OCI-LY7 (cell line): Measurements from ENCODE around the gene MGRN1. TPM values are rescaled to one million over a fixed set of nuclear protein-coding genes. Genes with fewer than 3 reads are reported as not detected.

Experiments used
- BruUV-seq: library from RNA; stranded (reverse); fragments of 400-500 nt; replicated peaks from 2 replicates; lab custom pipeline; 2021; lab: Mats Ljungman, UMichigan
- CTCF ChIA-PET: fragments of 300-600 bp; sonication (Branson Sonifier 250); formaldehyde crosslinking; loops from one replicate; lab custom pipeline; 2022; ENCODE audit warnings: antibody characterized with exemption; ENCODE audit not compliant: unreplicated experiment; lab: Charles Lee
- POLR2A ChIA-PET: fragments of 300-600 bp; sonication (Branson Sonifier 250); formaldehyde crosslinking; loops from one replicate; lab custom pipeline; 2022; ENCODE audit warnings: antibody characterized with exemption; lab: Charles Lee
- DNase-seq: peaks from one replicate; pipeline ENCODE4 v3.0.0-alpha.2; 2015; ENCODE audit warnings: low spot score
- H2AFZ ChIP-seq: fragments of 200-600 bp; sonication (generic), shearing (Covaris generic); 2 replicates; pipeline ENCODE4 v1.6.1; 2014; ENCODE audit warnings: mild to moderate bottlenecking, antibody characterized with exemption, low read length, moderate library complexity
- H3K27ac ChIP-seq: fragments of 200-600 bp; sonication (generic); 2 replicates; pipeline ENCODE4 v1.5.1; 2014; ENCODE audit warnings: mixed run types, low read depth, mild to moderate bottlenecking, moderate library complexity, low read length, inconsistent platforms; ENCODE audit not compliant: poor library complexity, severe bottlenecking
- H3K36me3 ChIP-seq: fragments of 200-600 bp; sonication (generic); 2 replicates; pipeline ENCODE4 v1.6.1; 2014; ENCODE audit warnings: mild to moderate bottlenecking, antibody characterized with exemption, low read length, moderate library complexity, mixed read lengths; ENCODE audit not compliant: insufficient read depth
- H3K4me1 ChIP-seq: fragments of 200-600 bp; sonication (generic); 2 replicates; pipeline ENCODE4 v1.5.1; 2014; ENCODE audit warnings: mild to moderate bottlenecking, low read length; ENCODE audit not compliant: insufficient read depth, poor library complexity, severe bottlenecking
- H3K4me2 ChIP-seq: fragments of 200-600 bp; sonication (generic); 2 replicates; pipeline ENCODE4 v1.6.1; 2014; ENCODE audit warnings: mild to moderate bottlenecking, low read length
- H3K4me3 ChIP-seq: fragments of 200-600 bp; sonication (generic); 2 replicates; pipeline ENCODE4 v1.5.1; 2014; ENCODE audit warnings: mild to moderate bottlenecking, low read depth, low read length; ENCODE audit not compliant: poor library complexity, severe bottlenecking
- H3K79me2 ChIP-seq: fragments of 200-600 bp; sonication (generic); 2 replicates; pipeline ENCODE4 v1.6.1; 2016; ENCODE audit warnings: low read depth, mild to moderate bottlenecking, low read length, moderate library complexity, mixed read lengths; ENCODE audit not compliant: insufficient read depth
- H3K9me2 ChIP-seq: fragments of 200-600 bp; sonication (generic); 2 replicates; pipeline ENCODE4 v1.6.1; 2016; ENCODE audit warnings: mild to moderate bottlenecking, low read length, mixed read lengths; ENCODE audit not compliant: insufficient read depth
- H3K9me3 ChIP-seq: fragments of 200-600 bp; sonication (generic); 2 replicates; pipeline ENCODE4 v1.6.1; 2014; ENCODE audit warnings: mild to moderate bottlenecking, mixed run types, low read length, mixed read lengths
- H4K20me1 ChIP-seq: fragments of 200-600 bp; sonication (generic); 2 replicates; pipeline ENCODE4 v1.6.1; 2014; ENCODE audit warnings: mild to moderate bottlenecking, antibody characterized with exemption, low read length, moderate library complexity, mixed read lengths; ENCODE audit not compliant: insufficient read depth
- EZH2phosphoT487 ChIP-seq: fragments of 200-600 bp; sonication (generic); IDR thresholded peaks from 2 replicates; pipeline ENCODE4 v1.6.1; 2018; ENCODE audit warnings: low read depth, borderline replicate concordance, mild to moderate bottlenecking, mixed run types, antibody characterized with exemption, low read length, moderate library complexity, mixed read lengths
- intact Hi-C: fragments of 100-400 bp; cut with micrococcal nuclease; formaldehyde crosslinking; loops from one replicate; pipeline ENCODE4 v1.10.0; 2022; ENCODE audit not compliant: unreplicated experiment
- total RNA-seq, 2 experiments: library from RNA; depleted of rRNA in 1 of 2; stranded (reverse); fragments of >200 nt in 1 of 2; shearing (Covaris generic) in 1 of 2; gene quantifications; 2 replicates each; pipeline ENCODE4 v1.2.3, GENCODE V29; 2014 to 2022
- TF ChIP-seq, protein P1 (sequence below): fragments of 200-600 bp; sonication (generic); conservative IDR thresholded peaks from 2 replicates; pipeline ENCODE4 v1.5.1; 2014; ENCODE audit warnings: mild to moderate bottlenecking, antibody characterized with exemption, low read length, moderate library complexity, mixed read lengths

Gene MGRN1
- total RNA-seq, 2 experiments from 2014 or later, result 14.1 to 43.1 TPM

DNA sequence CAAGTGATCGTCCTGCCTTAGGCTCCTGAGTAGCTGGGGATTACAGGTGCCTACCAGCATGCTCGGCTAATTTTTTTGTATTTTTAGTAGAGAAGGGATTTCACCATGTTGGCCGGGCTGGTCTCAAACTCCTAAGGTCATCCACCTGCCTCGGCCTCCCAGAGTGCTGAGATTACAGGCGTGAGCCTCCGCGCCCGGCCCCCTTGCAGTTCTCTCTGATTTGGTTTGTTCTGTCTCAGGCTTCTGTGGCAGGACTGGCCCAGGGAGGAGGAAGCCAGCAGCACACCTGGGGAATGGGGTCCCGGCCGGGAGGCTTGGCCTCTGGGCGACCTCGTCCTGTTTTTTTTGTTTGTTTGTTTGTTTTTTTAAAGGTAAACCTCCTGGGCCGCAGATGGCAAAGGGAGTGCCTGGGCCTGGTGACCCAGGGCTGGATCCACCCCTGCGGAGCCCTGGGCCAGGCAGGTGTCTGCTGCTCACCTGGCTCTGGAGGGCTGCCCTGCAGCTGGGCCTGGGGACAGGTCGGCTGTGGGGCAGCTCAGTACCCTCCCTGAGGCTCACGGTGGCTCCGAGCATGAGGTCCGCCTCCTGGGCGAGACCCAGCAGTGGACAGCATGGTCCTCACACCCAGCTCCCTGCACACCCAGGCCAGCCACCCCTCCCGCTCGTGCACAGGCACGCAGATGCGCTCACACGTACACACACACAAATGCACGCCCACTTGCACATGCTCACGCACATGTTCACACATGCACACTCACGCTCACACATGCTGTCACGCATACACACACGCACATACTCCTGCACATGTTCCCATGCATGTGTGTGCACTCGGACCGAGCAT lies 65.5 kb downstream of the MGRN1 start:
- no peak overlapping the region for H3K4me3 ChIP-seq
- peaks cover 12% of the 10 kb centered on the region for H3K4me1 ChIP-seq
- no peaks in the 10 kb centered on the region for H3K9me2 ChIP-seq
- TF ChIP-seq, protein P1, sequence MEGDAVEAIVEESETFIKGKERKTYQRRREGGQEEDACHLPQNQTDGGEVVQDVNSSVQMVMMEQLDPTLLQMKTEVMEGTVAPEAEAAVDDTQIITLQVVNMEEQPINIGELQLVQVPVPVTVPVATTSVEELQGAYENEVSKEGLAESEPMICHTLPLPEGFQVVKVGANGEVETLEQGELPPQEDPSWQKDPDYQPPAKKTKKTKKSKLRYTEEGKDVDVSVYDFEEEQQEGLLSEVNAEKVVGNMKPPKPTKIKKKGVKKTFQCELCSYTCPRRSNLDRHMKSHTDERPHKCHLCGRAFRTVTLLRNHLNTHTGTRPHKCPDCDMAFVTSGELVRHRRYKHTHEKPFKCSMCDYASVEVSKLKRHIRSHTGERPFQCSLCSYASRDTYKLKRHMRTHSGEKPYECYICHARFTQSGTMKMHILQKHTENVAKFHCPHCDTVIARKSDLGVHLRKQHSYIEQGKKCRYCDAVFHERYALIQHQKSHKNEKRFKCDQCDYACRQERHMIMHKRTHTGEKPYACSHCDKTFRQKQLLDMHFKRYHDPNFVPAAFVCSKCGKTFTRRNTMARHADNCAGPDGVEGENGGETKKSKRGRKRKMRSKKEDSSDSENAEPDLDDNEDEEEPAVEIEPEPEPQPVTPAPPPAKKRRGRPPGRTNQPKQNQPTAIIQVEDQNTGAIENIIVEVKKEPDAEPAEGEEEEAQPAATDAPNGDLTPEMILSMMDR, result no peak
- TF ChIP-seq EZH2phosphoT487, result no peak
- BruUV-seq, result TSS peak; percentile 59
- intact Hi-C loops, result no loop called here
- H3K36me3 ChIP-seq, result peaks cover 1% of the 10 kb centered on the region; the same call in 1 of the 2 replicates
- ChIA-PET POLR2A (interaction anchor here (0.7 kb wide), 1 partner anchor 11 kb away, joined by 4 read pairs; no protein-coding TSS in a partner anchor), CTCF (no interaction called here)
- no peak overlapping the region for H2AFZ ChIP-seq
- H4K20me1 ChIP-seq, result 0 out of 2 replicates have a peak, but pooled peaks cover 4% of the 10 kb centered on the region
- H3K79me2 ChIP-seq, result no peaks in the 10 kb centered on the region
- no peak overlapping the region for H3K4me2 ChIP-seq
- no peak overlapping the region for H3K27ac ChIP-seq
- no peak for DNase-seq
- H3K9me3 ChIP-seq, result no peaks in the 10 kb centered on the region

DNA sequence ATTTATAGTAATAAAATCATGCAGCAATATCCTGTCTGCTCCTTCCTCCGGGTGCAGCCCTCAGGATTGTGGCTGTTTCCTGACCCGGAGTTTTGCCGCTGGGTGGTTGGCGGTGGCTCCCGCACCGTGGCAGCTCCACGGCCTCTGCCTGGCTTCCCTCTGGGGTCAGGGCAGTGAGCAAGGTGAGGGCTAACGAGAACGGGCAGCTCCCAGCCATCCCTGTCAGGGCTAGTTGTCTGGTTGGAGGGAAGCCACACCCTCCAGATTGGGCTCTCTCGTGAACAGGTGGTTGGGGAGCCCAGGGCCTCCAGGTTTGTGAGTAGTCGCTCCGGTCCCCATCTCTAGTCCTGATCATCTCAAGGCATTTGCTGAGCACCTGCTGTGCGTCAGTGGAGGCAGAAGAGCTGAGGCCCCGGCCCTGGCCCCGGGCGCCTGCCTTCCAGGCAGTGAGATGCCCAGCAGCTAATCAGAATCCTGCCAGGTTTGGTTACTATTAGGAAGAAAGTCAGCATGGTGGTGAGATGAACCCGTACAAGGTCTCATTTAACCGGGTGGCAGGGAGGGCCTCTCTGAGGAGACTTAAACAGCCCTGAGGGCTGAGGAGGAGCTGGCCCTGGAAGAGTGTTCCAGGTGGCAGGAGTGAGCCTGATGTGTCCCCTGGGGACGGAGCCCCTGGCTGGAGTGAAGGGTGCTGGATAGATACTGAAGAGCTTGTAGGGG lies 66.5 kb downstream of the MGRN1 start:
- H4K20me1 ChIP-seq, result 0 out of 2 replicates have a peak, but pooled peaks cover 4% of the 10 kb centered on the region
- no peak overlapping the region for H3K4me3 ChIP-seq
- H3K9me2 ChIP-seq, result no peaks in the 10 kb centered on the region
- H2AFZ ChIP-seq, result no peak overlapping the region
- no peak for DNase-seq
- no peak overlapping the region for H3K27ac ChIP-seq
- intact Hi-C loops, result no loop called here
- peaks cover 10% of the 10 kb centered on the region; the same call in 1 of the 2 replicates for H3K36me3 ChIP-seq
- no peaks in the 10 kb centered on the region for H3K79me2 ChIP-seq
- BruUV-seq, result no TSS peak
- peaks cover 12% of the 10 kb centered on the region for H3K4me1 ChIP-seq
- TF ChIP-seq EZH2phosphoT487, result no peak
- TF ChIP-seq, protein P1, result no peak
- ChIA-PET POLR2A (no interaction called here), CTCF (no interaction called here)
- H3K9me3 ChIP-seq, result no peaks in the 10 kb centered on the region
- H3K4me2 ChIP-seq, result no peak overlapping the region
